H1 (cell line): Measurements from ENCODE around the gene DYNC1I1. TPM values are rescaled to one million over a fixed set of nuclear protein-coding genes. Genes with fewer than 3 reads are reported as not detected.

Experiments
- CBX5 ChIP-seq: fragments of 300-800, 300-1000 bp; sonication (generic); IDR thresholded peaks from 2 replicates; pipeline ENCODE4 v1.7.1; 2016; ENCODE audit warnings: antibody characterized with exemption, low read length, low read depth
- EZH2 ChIP-seq: fragments of 200-600 bp; sonication (generic); IDR thresholded peaks from 2 replicates; pipeline ENCODE4 v1.7.1; 2012; ENCODE audit warnings: low read depth, mild to moderate bottlenecking, moderate library complexity, low read length, inconsistent platforms; ENCODE audit not compliant: severe bottlenecking
- JUND ChIP-seq: IDR thresholded peaks from 2 replicates; pipeline ENCODE4 v1.6.1; 2011; ENCODE audit warnings: mild to moderate bottlenecking, improper control_type of control experiment, low read length
- SP1 ChIP-seq: IDR thresholded peaks from 2 replicates; pipeline ENCODE4 v1.6.1; 2011; ENCODE audit warnings: low read depth, low read length
- polyA plus RNA-seq, 7 experiments: library from polyadenylated mRNA; depleted of rRNA in 3 of 7; stranded (reverse) in 5 of 7; unstranded in 2 of 7; fragments of >200 nt in 5 of 7; fragments of 200-250 nt in 2 of 7; gene quantifications; 1 replicate in 5 of 7; 2 replicates in 1 of 7; 4 replicates in 1 of 7; pipeline versions ENCODE4 v1.2.1 to v1.2.3, GENCODE V29; 2011 to 2013; ENCODE audit warnings: missing spikeins in 2 of 7, mixed read lengths in 2 of 7
- total RNA-seq: library from RNA; stranded (reverse); fragmentation: NEBNext Ultra II Directional; extraction: Animal tissue kit (Norgen Biotek cat#: 25700); gene quantifications from 2 replicates; pipeline ENCODE4 v1.2.1, GENCODE V29; 2021
- TF ChIP-seq, protein P1 (sequence below): IDR thresholded peaks from 2 replicates; pipeline ENCODE4 v1.6.1; 2012; ENCODE audit warnings: inconsistent platforms
- TF ChIP-seq, protein P2 (sequence below): IDR thresholded peaks from 2 replicates; pipeline ENCODE4 v1.6.1; 2012; ENCODE audit warnings: inconsistent platforms

Gene DYNC1I1
- total and polyA plus RNA-seq, 2 of the 8 experiments (the other 6 are each of a cell fraction or from before 2014, with no cell fraction given) = 0.45 to 0.58 TPM

DNA sequence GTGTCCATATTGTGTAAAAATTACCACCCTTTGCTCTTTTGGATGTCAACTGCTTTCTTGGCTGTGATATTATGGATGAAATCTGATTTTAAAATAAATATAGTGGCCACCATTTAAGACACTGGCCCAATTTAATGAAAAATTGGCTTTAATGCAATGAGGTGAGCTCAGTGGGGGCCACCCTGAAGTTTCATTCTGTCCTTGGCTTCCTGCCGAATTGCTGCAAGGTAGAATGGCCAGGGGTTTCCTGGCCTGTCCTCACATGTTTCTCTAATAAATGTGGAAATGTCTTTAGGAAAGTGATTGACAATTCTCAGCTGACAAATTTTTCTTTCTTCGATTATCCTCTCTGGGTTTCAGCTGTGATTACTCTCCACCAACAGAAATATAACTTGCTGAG lies 36.0 kb downstream of the DYNC1I1 start (continued):
- TF ChIP-seq EZH2 (no peak), JUND (no peak), CBX5 (no peak), SP1 (no peak)
- TF ChIP-seq, protein P1, sequence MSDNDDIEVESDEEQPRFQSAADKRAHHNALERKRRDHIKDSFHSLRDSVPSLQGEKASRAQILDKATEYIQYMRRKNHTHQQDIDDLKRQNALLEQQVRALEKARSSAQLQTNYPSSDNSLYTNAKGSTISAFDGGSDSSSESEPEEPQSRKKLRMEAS = no peak
- TF ChIP-seq, protein P2, sequence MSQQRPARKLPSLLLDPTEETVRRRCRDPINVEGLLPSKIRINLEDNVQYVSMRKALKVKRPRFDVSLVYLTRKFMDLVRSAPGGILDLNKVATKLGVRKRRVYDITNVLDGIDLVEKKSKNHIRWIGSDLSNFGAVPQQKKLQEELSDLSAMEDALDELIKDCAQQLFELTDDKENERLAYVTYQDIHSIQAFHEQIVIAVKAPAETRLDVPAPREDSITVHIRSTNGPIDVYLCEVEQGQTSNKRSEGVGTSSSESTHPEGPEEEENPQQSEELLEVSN = no peak
